Activated CD8-positive, alpha-beta T cell treated with anti-CD3 and anti-CD28 coated beads, Interleukin-2, amount 10 ng/mL, durations not matched to agents 7 days and 5 days (primary cell): ENCODE data around the gene BMP7. TPM values are rescaled to one million over a fixed set of nuclear protein-coding genes. Genes with fewer than 3 reads are reported as not detected.

Source experiments
- ATAC-seq: fragments of 150-1000 bp; cut with Tn5 transposase; one replicate; pipeline ENCODE4 v1.10.0; 2021; ENCODE audit warnings: moderate library complexity
- CTCF ChIA-PET: fragments of 350-600 bp; sonication (Branson Sonifier 250); formaldehyde crosslinking; loops from one replicate; lab custom pipeline; 2021; ENCODE audit warnings: antibody characterized with exemption; lab: Charles Lee
- POLR2A ChIA-PET: fragments of 350-600 bp; sonication (Branson Sonifier 250); formaldehyde crosslinking; loops from one replicate; lab custom pipeline; 2021; ENCODE audit warnings: antibody characterized with exemption; lab: Charles Lee
- DNase-seq: peaks from one replicate; pipeline ENCODE4 v3.0.0-alpha.2; 2020
- H3K27ac Mint-ChIP-seq: one replicate; pipeline ENCODE4 v1.8.0; 2021; ENCODE audit warnings: mild to moderate bottlenecking, mixed read lengths
- H3K27me3 Mint-ChIP-seq: one replicate; pipeline ENCODE4 v1.8.0; 2021; ENCODE audit warnings: low read depth, mixed read lengths
- H3K36me3 Mint-ChIP-seq: one replicate; pipeline ENCODE4 v1.8.0; 2021; ENCODE audit warnings: low read depth, mixed read lengths
- H3K4me1 Mint-ChIP-seq: one replicate; pipeline ENCODE4 v1.8.0; 2021; ENCODE audit warnings: low read depth, mixed read lengths
- H3K4me3 Mint-ChIP-seq: one replicate; pipeline ENCODE4 v1.8.0; 2021; ENCODE audit warnings: mild to moderate bottlenecking, mixed read lengths
- H3K9me3 Mint-ChIP-seq: one replicate; pipeline ENCODE4 v1.8.0; 2022; ENCODE audit warnings: mixed read lengths; ENCODE audit not compliant: insufficient read depth
- total RNA-seq, 2 experiments: library from RNA; stranded (reverse); gene quantifications; one replicate each; pipeline ENCODE4 v1.2.3, GENCODE V29; 2021

The BMP7 gene
- total RNA-seq, 2 experiments from 2014 or later, result not detected

GRCh38 chr20:57261457-57262251 is 4.8 kb downstream of the BMP7 start:
- ATAC-seq, result no peak
- H3K27ac Mint-ChIP-seq, result no peak overlapping the region
- H3K4me3 Mint-ChIP-seq, result no peak overlapping the region
- no peaks in the 10 kb centered on the region for H3K9me3 Mint-ChIP-seq
- DNase-seq, result no peak
- H3K36me3 Mint-ChIP-seq, result no peaks in the 10 kb centered on the region
- POLR2A ChIA-PET, result no interaction called here
- CTCF ChIA-PET, result no interaction called here
- H3K4me1 Mint-ChIP-seq, result no peaks in the 10 kb centered on the region
- H3K27me3 Mint-ChIP-seq, result peaks cover 75% of the 10 kb centered on the region

- H3K27ac Mint-ChIP-seq, result no peak overlapping the region
- no peak for DNase-seq
- H3K9me3 Mint-ChIP-seq, result no peaks in the 10 kb centered on the region
- CTCF ChIA-PET, result no interaction called here
- no peaks in the 10 kb centered on the region for H3K4me1 Mint-ChIP-seq
- POLR2A ChIA-PET, result no interaction called here
- no peak for ATAC-seq
- H3K36me3 Mint-ChIP-seq, result no peaks in the 10 kb centered on the region
- H3K27me3 Mint-ChIP-seq, result peaks cover 77% of the 10 kb centered on the region
- no peak overlapping the region for H3K4me3 Mint-ChIP-seq
Observed at GRCh38 chr20:57260934-57261333, 5.5 kb downstream of the BMP7 start.

- CTCF ChIA-PET, result no interaction called here
- Mint-ChIP-seq H3K4me3 (no peak overlapping the region), H3K27ac (no peak overlapping the region), H3K27me3 (peaks cover 74% of the 10 kb centered on the region), H3K4me1 (no peaks in the 10 kb centered on the region), H3K36me3 (no peaks in the 10 kb centered on the region), H3K9me3 (no peaks in the 10 kb centered on the region)
- no peak for DNase-seq
- POLR2A ChIA-PET, result no interaction called here
- no peak for ATAC-seq
Observed at GRCh38 chr20:57259938-57260921, 6.2 kb downstream of the BMP7 start.

- ATAC-seq (no peak), DNase-seq (no peak)
- Mint-ChIP-seq H3K27me3 (peaks cover 67% of the 10 kb centered on the region), H3K4me1 (no peaks in the 10 kb centered on the region), H3K27ac (no peak overlapping the region), H3K36me3 (no peaks in the 10 kb centered on the region), H3K9me3 (no peaks in the 10 kb centered on the region), H3K4me3 (no peak overlapping the region)
- ChIA-PET CTCF (no interaction called here), POLR2A (no interaction called here)
Observed at GRCh38 chr20:57259121-57259937, 7.1 kb downstream of the BMP7 start.

- no peak overlapping the region for H3K4me3 Mint-ChIP-seq
- H3K9me3 Mint-ChIP-seq, result no peaks in the 10 kb centered on the region
- CTCF ChIA-PET, result no interaction called here
- peaks cover 59% of the 10 kb centered on the region for H3K27me3 Mint-ChIP-seq
- H3K27ac Mint-ChIP-seq, result no peak overlapping the region
- no peaks in the 10 kb centered on the region for H3K36me3 Mint-ChIP-seq
- no peaks in the 10 kb centered on the region for H3K4me1 Mint-ChIP-seq
- no peak for DNase-seq
- POLR2A ChIA-PET, result no interaction called here
- ATAC-seq, result no peak
Observed at GRCh38 chr20:57257701-57258453, 8.6 kb downstream of the BMP7 start.

- no peaks in the 10 kb centered on the region for H3K9me3 Mint-ChIP-seq
- peaks cover 53% of the 10 kb centered on the region for H3K27me3 Mint-ChIP-seq
- no peaks in the 10 kb centered on the region for H3K4me1 Mint-ChIP-seq
- ChIA-PET POLR2A (no interaction called here), CTCF (no interaction called here)
- ATAC-seq (no peak), DNase-seq (no peak)
- no peak overlapping the region for H3K27ac Mint-ChIP-seq
- H3K4me3 Mint-ChIP-seq, result no peak overlapping the region
- no peaks in the 10 kb centered on the region for H3K36me3 Mint-ChIP-seq
Observed at GRCh38 chr20:57256908-57257307, 9.5 kb downstream of the BMP7 start.

GRCh38 chr20:57256205-57256604 is 10.2 kb downstream of the BMP7 start:
- ChIA-PET CTCF (no interaction called here), POLR2A (no interaction called here)
- Mint-ChIP-seq H3K36me3 (no peaks in the 10 kb centered on the region), H3K9me3 (no peaks in the 10 kb centered on the region), H3K27me3 (peaks cover 46% of the 10 kb centered on the region), H3K4me3 (no peak overlapping the region), H3K27ac (peak overlapping the region; percentile 18), H3K4me1 (peaks cover 3% of the 10 kb centered on the region)
- ATAC-seq (no peak), DNase-seq (no peak)

GRCh38 chr20:57255183-57255582 is 11.3 kb downstream of the BMP7 start:
- DNase-seq, result no peak
- POLR2A ChIA-PET, result no interaction called here

GRCh38 chr20:57252559-57253162 is 13.8 kb downstream of the BMP7 start:
- no peaks in the 10 kb centered on the region for H3K36me3 Mint-ChIP-seq
- no peak overlapping the region for H3K27ac Mint-ChIP-seq
- no peaks in the 10 kb centered on the region for H3K9me3 Mint-ChIP-seq
- ChIA-PET POLR2A (no interaction called here), CTCF (no interaction called here)
- no peak for ATAC-seq
- H3K27me3 Mint-ChIP-seq, result peaks cover 19% of the 10 kb centered on the region
- DNase-seq, result no peak
- H3K4me3 Mint-ChIP-seq, result no peak overlapping the region
- H3K4me1 Mint-ChIP-seq, result peaks cover 10% of the 10 kb centered on the region

More at GRCh38 chr20:57255183-57255582, 11.3 kb downstream of the BMP7 start:
- peaks cover 10% of the 10 kb centered on the region for H3K4me1 Mint-ChIP-seq
- peaks cover 36% of the 10 kb centered on the region for H3K27me3 Mint-ChIP-seq
- no peak overlapping the region for H3K27ac Mint-ChIP-seq
- no peak for ATAC-seq
- no peak overlapping the region for H3K4me3 Mint-ChIP-seq
- no peaks in the 10 kb centered on the region for H3K36me3 Mint-ChIP-seq
- no peaks in the 10 kb centered on the region for H3K9me3 Mint-ChIP-seq
- CTCF ChIA-PET, result no interaction called here

GRCh38 chr20:57251949-57252348 is 14.5 kb downstream of the BMP7 start:
- ATAC-seq, result no peak
- H3K36me3 Mint-ChIP-seq, result no peaks in the 10 kb centered on the region
- peaks cover 10% of the 10 kb centered on the region for H3K4me1 Mint-ChIP-seq

GRCh38 chr20:57251344-57251743 is 15.1 kb downstream of the BMP7 start:
- H3K27ac Mint-ChIP-seq, result no peak overlapping the region
- H3K9me3 Mint-ChIP-seq, result no peaks in the 10 kb centered on the region
- peak; percentile 29 for DNase-seq
- no peaks in the 10 kb centered on the region for H3K36me3 Mint-ChIP-seq
- CTCF ChIA-PET, result no interaction called here
- no peak overlapping the region for H3K4me3 Mint-ChIP-seq
- ATAC-seq, result peak; percentile 46
- peaks cover 10% of the 10 kb centered on the region for H3K4me1 Mint-ChIP-seq
- POLR2A ChIA-PET, result no interaction called here
- peaks cover 13% of the 10 kb centered on the region for H3K27me3 Mint-ChIP-seq

More at GRCh38 chr20:57251949-57252348, 14.5 kb downstream of the BMP7 start:
- Mint-ChIP-seq H3K27me3 (peaks cover 15% of the 10 kb centered on the region), H3K27ac (no peak overlapping the region), H3K4me3 (no peak overlapping the region), H3K9me3 (no peaks in the 10 kb centered on the region)
- POLR2A ChIA-PET, result no interaction called here
- CTCF ChIA-PET, result no interaction called here
- DNase-seq, result no peak
